Choroid plexus epithelial cell (primary cell): ENCODE results near the gene KHSRP.
A peak's percentile ranks its signal among the peaks of the same experiment; 100 is the strongest.

Experiments
- DNase-seq: peaks from one replicate; pipeline ENCODE4 v3.0.0-alpha.2; 2010; ENCODE audit warnings: low read depth
- H3K4me3 ChIP-seq: 2 replicates; pipeline ENCODE4 v1.5.1; 2011; ENCODE audit warnings: low read depth, mild to moderate bottlenecking, control low read depth, low read length, moderate library complexity
- TF ChIP-seq, protein P1 (sequence below): conservative IDR thresholded peaks from 2 replicates; pipeline ENCODE4 v1.5.1; 2011; ENCODE audit warnings: low read depth, mild to moderate bottlenecking, control low read depth, inconsistent platforms, low read length, moderate library complexity

KHSRP gene

DNA sequence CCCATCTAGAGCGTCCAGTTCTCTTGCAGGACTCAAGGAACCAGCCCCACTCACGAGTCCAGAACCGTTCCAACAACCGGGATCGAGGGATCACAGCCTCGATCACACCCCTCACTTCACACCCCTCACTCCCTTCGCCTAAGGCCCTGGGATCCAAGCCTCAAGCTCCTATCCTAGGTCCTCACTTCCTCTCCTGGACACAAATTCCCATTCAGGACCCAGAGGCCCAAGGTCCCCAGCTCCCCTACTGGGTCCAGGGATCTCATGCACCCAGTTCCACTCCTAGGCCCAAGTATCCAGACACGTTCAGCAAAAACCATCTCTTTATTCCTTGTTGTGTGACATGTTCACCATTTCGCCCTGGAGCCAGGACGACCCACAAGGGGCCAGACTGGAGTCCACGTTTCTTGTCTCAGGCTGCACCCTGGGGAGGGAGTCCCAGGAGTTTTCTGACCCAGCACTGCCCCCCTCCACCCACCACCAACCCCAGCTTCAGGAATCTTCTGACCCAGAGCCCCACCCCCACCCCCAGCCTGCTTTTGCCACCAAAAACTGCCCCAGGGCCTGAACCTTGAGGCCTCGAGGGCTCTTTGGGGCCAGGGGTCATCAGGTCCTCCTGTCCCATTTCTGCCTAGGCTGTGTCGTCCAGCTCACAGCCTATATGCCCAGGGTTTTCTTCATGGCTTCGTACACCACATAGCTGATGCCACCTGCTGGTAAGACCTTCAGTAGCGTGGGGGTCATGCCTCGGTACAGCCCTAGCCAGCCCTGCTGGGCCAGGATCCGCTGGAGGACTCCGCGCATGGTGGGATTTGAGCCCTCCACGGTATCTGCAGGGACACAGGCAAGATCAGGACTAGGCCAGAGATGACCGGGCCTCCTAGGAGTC is 1.4 kb upstream of the KHSRP start:
- DNase-seq = no peak
- H3K4me3 ChIP-seq = peak overlapping the region; percentile 11
- TF ChIP-seq, protein P1, sequence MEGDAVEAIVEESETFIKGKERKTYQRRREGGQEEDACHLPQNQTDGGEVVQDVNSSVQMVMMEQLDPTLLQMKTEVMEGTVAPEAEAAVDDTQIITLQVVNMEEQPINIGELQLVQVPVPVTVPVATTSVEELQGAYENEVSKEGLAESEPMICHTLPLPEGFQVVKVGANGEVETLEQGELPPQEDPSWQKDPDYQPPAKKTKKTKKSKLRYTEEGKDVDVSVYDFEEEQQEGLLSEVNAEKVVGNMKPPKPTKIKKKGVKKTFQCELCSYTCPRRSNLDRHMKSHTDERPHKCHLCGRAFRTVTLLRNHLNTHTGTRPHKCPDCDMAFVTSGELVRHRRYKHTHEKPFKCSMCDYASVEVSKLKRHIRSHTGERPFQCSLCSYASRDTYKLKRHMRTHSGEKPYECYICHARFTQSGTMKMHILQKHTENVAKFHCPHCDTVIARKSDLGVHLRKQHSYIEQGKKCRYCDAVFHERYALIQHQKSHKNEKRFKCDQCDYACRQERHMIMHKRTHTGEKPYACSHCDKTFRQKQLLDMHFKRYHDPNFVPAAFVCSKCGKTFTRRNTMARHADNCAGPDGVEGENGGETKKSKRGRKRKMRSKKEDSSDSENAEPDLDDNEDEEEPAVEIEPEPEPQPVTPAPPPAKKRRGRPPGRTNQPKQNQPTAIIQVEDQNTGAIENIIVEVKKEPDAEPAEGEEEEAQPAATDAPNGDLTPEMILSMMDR = no peak

DNA sequence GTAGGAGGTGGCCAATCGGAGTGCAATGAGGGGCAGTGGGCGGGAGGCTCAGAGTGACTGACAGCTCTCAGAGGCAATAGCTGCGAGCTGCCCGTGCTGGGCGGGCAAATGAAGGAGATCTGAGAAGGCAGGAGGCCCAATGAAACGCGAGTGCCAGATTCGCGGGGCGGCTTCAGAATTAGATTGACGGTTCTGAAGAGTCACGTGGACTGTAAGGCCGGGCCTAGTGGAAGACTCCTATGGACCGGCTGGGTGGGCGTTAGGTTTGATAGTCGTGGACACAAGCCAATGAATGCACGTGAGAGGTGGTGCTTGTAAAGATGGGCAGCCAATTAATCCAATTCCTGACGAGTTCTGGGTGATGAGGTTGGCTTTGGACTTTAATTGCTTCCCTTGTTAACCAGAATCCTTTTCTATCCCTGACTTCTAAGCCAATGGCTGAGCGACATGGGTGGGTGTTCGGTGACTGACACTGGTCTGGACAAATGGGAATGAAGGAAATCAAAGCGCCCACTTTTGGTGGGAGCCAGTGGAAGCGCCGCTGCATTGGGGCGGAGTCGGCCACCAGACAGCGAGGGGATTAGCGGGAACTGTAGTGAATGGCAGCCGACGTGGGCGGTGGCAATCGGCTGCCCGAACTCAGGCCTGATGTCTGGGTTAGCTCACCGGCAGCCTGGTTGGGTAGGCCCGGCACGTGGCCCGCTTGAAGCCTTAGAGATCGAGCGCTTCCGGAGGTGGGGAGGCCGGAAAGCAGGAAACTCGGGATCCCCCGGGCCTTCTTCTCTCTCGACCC is 524 bp upstream of the KHSRP start:
- peak overlapping the region; percentile 11 for H3K4me3 ChIP-seq
- TF ChIP-seq, protein P1 = no peak

DNA sequence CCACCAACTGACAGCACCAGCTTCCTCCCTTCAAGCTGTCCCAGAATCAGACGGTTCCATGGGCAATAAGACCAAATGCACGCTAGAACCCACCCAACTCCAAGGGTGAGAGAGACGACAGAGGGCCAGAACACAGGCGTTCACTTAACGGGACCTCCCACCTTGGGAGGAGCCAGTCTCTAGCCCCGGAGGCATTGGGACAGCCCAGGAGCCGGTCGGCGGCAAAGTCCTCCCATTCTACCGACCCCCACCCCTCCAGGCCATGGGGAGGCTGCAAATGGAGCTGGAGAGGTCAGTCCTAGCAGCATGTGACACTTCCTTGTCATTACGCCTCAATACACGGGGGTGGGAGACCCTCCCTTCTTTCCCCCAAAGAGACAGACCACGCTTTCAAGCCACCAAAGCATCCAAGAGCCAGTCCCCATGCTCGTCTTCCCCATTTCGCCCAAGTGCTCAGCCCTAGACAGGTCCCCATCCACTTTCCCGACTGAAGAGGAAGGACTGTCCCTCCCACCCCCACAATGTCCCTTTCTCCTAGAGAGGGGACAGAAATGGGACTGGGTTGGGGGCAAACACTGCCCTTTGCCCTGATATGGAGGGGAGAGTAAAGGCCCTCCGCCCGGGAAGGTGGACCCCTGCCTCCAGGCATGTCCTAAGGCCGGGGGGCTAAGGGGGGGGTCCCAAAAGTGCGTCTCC is 964 bp downstream of the KHSRP start:
- DNase-seq = peak; percentile 66
- peak overlapping the region; percentile 85 for H3K4me3 ChIP-seq
- TF ChIP-seq, protein P1 = no peak

More for the DNA sequence above, 524 bp upstream of the KHSRP start:
- peak; percentile 100 for DNase-seq

DNA sequence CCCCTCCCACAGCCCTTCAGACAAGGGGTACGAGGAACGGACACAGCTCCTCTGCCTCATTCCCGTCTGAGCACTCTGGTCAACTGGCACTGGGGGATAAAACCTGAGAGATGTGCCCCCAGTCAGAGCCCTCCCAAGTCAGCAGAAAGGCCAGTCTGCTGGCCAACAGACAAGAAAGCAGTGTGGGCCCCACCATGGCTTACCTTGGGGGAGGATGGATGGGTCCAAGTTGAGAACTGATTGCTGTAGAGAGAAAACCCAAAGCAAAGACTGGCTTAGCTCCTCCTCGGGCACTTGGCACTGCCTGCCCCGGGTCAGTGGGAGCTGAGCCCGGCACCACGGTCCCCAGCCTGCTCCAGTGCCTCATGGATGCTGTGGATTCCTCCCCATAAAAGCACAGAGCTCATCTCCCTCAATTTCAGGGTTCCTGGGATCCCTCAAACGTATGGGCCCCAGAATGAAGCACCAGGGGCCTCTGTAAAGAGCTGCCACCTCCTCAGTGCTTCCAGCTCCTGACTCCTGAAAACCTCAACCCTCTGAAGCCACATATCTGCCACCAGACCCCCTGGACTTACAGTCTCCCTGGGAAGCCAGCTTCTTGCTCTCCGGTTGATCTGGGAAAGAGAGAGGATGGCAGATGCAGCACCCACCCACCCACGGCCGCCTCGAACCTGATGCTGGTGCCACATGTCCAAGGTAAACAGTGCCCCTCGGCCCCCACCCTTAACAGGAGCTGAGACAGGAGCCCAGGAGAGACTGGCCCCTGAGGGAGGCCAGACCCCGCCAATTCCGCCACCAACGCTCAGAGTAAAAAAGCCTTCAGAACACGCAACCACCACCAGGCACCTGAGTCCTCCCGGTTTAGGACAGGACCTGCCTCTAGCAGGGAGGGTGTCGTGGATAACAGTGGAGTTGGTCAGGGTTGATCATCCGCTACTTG is 3.3 kb downstream of the KHSRP start:
- TF ChIP-seq, protein P1 = no peak
- DNase-seq = no peak
- H3K4me3 ChIP-seq = no peak overlapping the region

DNA sequence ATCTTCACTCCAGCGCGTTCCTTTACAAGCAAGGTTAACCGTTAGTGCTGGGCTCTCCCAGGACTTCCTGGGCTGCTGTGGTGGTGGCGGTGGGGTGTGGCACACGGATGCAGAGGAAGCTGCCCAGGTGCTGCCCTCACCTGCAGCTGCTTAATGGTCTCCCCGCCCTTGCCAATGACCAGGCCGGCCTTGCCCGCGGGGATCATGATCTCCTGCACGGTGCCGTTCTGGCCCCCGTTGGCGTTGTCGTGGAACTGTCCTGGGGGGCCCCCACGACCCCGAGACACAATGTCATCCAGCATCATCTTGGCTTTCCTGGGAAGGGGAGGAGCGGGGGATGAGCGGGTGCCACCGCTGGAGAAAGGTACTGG is 6.1 kb downstream of the KHSRP start:
- DNase-seq = no peak
- H3K4me3 ChIP-seq = no peak overlapping the region
- TF ChIP-seq, protein P1 = no peak
